ENCODE measurements around the gene GFRA4. TPM values are rescaled to one million over a fixed set of nuclear protein-coding genes. Genes with fewer than 3 reads are reported as not detected.

GFRA4 gene
- polyA plus RNA-seq, 2 donors = not detected

GRCh38 chr20:3677733-3678132 is 14.5 kb upstream of the GFRA4 start:
- Histone ChIP-seq H3K36me3 (ENCODE audit: control insufficient read depth in 2 of 2, insufficient read depth in 2 of 2, low read length in 1 of 2) (no peaks in the 10 kb centered on the region), H3K27me3 (ENCODE audit: control insufficient read depth in 1 of 2, insufficient read depth in 2 of 2, low read length in 2 of 2) (peaks cover 0 to 3% of the 10 kb centered on the region in 2 donors), H3K27ac (ENCODE audit: low read depth in 2 of 2, low read length in 1 of 2) (peak overlapping the region; percentile 26 to 57), H3K4me1 (ENCODE audit: control insufficient read depth in 2 of 2, insufficient read depth in 2 of 2, low read length in 1 of 2) (peaks cover 3 to 8% of the 10 kb centered on the region in 2 donors), H3K9me3 (ENCODE audit: control insufficient read depth in 2 of 2, insufficient read depth in 1 of 2, low read depth in 1 of 2, low read length in 1 of 2) (peaks cover 0 to 2% of the 10 kb centered on the region in 2 donors), H3K4me3 (ENCODE audit: low read depth in 1 of 2, low read length in 2 of 2) (no peak overlapping the region)
- 48 to 57% methylated on average over 7 to 8 of the region's 8 CpGs for WGBS, 2 donors

DNA sequence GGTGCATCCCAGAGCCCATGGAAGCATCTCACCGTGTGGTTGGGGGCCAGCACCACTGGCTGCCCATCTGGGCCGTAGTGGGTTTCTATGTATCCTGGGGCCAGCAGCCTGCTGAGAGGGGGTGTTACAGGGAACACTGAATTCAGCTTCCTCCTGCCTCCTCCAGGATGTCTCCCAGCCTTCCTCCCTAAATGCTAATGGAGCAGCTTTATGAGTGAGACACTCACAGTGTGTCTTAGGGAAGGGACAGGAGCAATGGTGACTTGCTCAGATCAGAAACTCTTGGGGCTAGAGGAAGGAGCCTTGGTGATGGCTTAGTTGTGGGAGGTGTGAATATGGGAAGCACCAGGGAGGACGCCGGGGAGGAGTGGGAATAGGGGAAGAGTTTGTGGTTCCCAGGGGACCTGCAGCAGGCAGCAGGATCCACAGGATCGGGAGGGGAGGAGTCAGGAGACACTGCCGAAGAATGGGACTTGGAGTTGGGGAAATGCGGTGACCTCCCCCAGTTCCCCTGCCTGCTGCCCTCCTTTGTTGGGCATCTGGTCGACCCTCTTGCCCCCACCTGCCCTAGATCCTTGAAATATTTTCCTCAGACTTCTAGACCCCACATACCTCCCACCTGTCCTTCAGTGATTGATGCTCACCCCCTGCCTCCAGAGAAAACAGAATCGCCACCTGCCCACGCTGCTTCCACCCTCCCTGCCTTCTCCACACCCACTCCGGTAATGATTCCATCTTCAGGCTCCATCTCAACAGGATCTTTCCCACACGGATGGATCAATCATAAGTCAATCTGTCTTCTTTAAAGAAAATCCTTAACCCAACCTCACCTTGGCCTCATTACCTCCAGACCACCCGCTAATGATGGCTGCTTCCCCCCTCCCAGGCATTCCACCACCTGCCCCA is 12.0 kb upstream of the GFRA4 start:
- Histone ChIP-seq H3K9me3 (ENCODE audit: control insufficient read depth in 2 of 2, insufficient read depth in 1 of 2, low read depth in 1 of 2, low read length in 1 of 2) (peaks cover 0 to 2% of the 10 kb centered on the region in 2 donors), H3K27ac (ENCODE audit: low read depth in 2 of 2, low read length in 1 of 2) (no peak overlapping the region), H3K4me3 (ENCODE audit: low read depth in 1 of 2, low read length in 2 of 2) (no peak overlapping the region), H3K27me3 (ENCODE audit: control insufficient read depth in 1 of 2, insufficient read depth in 2 of 2, low read length in 2 of 2) (peaks cover 0 to 4% of the 10 kb centered on the region in 2 donors), H3K4me1 (ENCODE audit: control insufficient read depth in 2 of 2, insufficient read depth in 2 of 2, low read length in 1 of 2) (peaks cover 0 to 11% of the 10 kb centered on the region in 2 donors), H3K36me3 (ENCODE audit: control insufficient read depth in 2 of 2, insufficient read depth in 2 of 2, low read length in 1 of 2) (no peaks in the 10 kb centered on the region)
- 40 to 43% methylated on average over 13 of the region's 13 CpGs for WGBS, 2 donors

GRCh38 chr20:3674447-3674846 is 11.2 kb upstream of the GFRA4 start:
- Histone ChIP-seq H3K4me1 (ENCODE audit: control insufficient read depth in 2 of 2, insufficient read depth in 2 of 2, low read length in 1 of 2) (peaks cover 0 to 8% of the 10 kb centered on the region in 2 donors), H3K27ac (ENCODE audit: low read depth in 2 of 2, low read length in 1 of 2) (no peak overlapping the region), H3K36me3 (ENCODE audit: control insufficient read depth in 2 of 2, insufficient read depth in 2 of 2, low read length in 1 of 2) (no peaks in the 10 kb centered on the region), H3K27me3 (ENCODE audit: control insufficient read depth in 1 of 2, insufficient read depth in 2 of 2, low read length in 2 of 2) (peaks cover 0 to 4% of the 10 kb centered on the region in 2 donors), H3K9me3 (ENCODE audit: control insufficient read depth in 2 of 2, insufficient read depth in 1 of 2, low read depth in 1 of 2, low read length in 1 of 2) (peaks cover 0 to 2% of the 10 kb centered on the region in 2 donors), H3K4me3 (ENCODE audit: low read depth in 1 of 2, low read length in 2 of 2) (no peak overlapping the region)
- WGBS, 2 donors = 55 to 66% methylated on average over 10 of the region's 10 CpGs

DNA sequence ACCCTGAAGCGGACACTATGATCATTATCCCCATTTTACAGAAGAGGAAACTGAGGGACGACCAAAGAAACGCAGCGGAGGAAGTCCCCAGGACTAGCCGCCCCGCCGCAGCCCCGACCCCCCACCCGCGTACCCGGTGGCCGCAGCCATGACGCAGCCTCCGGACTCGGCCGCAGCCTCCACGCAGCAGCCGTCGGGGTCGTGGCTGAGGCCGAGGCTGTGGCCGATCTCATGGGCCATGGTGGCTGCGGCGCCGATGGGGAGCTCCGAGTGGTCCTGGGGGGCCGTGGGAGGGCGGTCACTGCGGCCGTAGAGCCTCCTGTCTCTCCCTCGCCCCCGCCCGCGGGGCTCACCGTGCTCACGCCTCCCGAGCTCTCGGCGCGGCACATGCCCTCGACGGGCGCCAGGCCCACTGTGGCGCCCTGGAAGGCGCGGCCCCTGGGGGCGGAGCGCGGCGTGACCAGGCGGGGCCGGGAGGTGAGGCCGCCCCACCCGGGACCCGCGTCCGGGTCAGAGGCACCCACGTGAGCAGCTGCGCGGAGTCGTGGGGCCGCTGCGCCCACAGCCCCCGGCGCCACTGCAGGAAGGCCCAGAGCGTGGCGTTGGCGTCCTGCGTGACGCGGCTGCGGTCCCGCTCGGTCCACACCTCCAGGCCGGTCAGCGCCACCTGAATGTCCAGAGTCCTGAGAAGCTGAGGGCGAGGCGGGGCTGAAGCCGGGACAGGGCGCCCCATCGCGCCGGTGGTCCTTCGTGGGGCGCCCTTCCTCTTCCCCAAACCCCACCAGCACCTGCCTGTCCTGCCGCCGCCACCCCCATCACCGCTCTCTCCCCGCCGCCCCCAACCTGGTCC is 10.2 kb upstream of the GFRA4 start:
- Histone ChIP-seq H3K36me3 (ENCODE audit: control insufficient read depth in 2 of 2, insufficient read depth in 2 of 2, low read length in 1 of 2) (no peaks in the 10 kb centered on the region), H3K9me3 (ENCODE audit: control insufficient read depth in 2 of 2, insufficient read depth in 1 of 2, low read depth in 1 of 2, low read length in 1 of 2) (peaks cover 0 to 2% of the 10 kb centered on the region in 2 donors), H3K4me1 (ENCODE audit: control insufficient read depth in 2 of 2, insufficient read depth in 2 of 2, low read length in 1 of 2) (peaks cover 0 to 5% of the 10 kb centered on the region in 2 donors), H3K27ac (ENCODE audit: low read depth in 2 of 2, low read length in 1 of 2) (no peak overlapping the region), H3K4me3 (ENCODE audit: low read depth in 1 of 2, low read length in 2 of 2) (no peak overlapping the region), H3K27me3 (ENCODE audit: control insufficient read depth in 1 of 2, insufficient read depth in 2 of 2, low read length in 2 of 2) (peaks cover 0 to 4% of the 10 kb centered on the region in 2 donors)
- 49 to 52% methylated on average over 68 to 90 of the region's 90 CpGs for WGBS, 2 donors

DNA sequence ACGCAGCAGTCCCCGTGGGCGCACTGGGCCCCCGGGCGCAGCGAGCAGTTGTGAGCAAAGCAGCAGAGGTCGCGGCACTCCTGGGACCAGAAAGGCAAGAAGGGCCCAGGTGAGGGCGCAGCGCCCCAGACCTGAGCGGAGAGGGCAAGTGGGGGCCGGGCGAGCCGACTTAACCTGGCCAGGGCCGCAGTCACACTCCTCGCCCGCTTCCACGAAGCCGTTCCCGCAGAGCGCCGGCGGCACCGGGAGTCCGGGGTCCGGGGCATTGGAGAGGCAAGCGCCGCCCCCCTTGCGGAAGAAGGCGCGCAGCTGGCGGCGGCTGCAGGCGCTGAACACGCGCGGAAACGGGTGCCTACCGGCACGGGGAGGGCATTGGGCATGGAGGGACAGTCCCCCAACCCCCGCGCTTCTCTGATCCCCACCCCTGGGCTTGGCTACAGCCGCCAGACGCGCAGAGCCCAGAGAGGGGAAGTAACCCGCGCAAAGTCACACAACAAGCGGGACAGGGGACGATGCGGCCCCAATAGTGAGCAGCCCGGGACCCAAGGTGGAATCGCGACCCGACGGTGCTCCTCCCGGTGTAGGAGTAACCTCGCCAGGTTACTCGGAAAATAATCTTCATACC is 9.5 kb upstream of the GFRA4 start:
- 15 to 23% methylated on average over 50 to 58 of the region's 58 CpGs for WGBS, 2 donors
- H3K27ac ChIP-seq (ENCODE audit: low read depth in 2 of 2, low read length in 1 of 2) = no peak overlapping the region
- H3K4me1 ChIP-seq (ENCODE audit: control insufficient read depth in 2 of 2, insufficient read depth in 2 of 2, low read length in 1 of 2) = peaks cover 0 to 5% of the 10 kb centered on the region in 2 donors
- H3K4me3 ChIP-seq (ENCODE audit: low read depth in 1 of 2, low read length in 2 of 2) = no peak overlapping the region
- peaks cover 0 to 2% of the 10 kb centered on the region in 2 donors for H3K9me3 ChIP-seq (ENCODE audit: control insufficient read depth in 2 of 2, insufficient read depth in 1 of 2, low read depth in 1 of 2, low read length in 1 of 2)
- H3K36me3 ChIP-seq (ENCODE audit: control insufficient read depth in 2 of 2, insufficient read depth in 2 of 2, low read length in 1 of 2) = no peaks in the 10 kb centered on the region
- H3K27me3 ChIP-seq (ENCODE audit: control insufficient read depth in 1 of 2, insufficient read depth in 2 of 2, low read length in 2 of 2) = peaks cover 0 to 4% of the 10 kb centered on the region in 2 donors

GRCh38 chr20:3671986-3672546 is 8.9 kb upstream of the GFRA4 start:
- Histone ChIP-seq H3K36me3 (ENCODE audit: control insufficient read depth in 2 of 2, insufficient read depth in 2 of 2, low read length in 1 of 2) (no peaks in the 10 kb centered on the region), H3K4me1 (ENCODE audit: control insufficient read depth in 2 of 2, insufficient read depth in 2 of 2, low read length in 1 of 2) (peaks cover 0 to 5% of the 10 kb centered on the region in 2 donors), H3K4me3 (ENCODE audit: low read depth in 1 of 2, low read length in 2 of 2) (no peak overlapping the region), H3K27me3 (ENCODE audit: control insufficient read depth in 1 of 2, insufficient read depth in 2 of 2, low read length in 2 of 2) (peaks cover 0 to 4% of the 10 kb centered on the region in 2 donors), H3K27ac (ENCODE audit: low read depth in 2 of 2, low read length in 1 of 2) (no peak overlapping the region), H3K9me3 (ENCODE audit: control insufficient read depth in 2 of 2, insufficient read depth in 1 of 2, low read depth in 1 of 2, low read length in 1 of 2) (peaks cover 0 to 2% of the 10 kb centered on the region in 2 donors)
- WGBS, 2 donors = 47 to 48% methylated on average over 23 of the region's 23 CpGs

DNA sequence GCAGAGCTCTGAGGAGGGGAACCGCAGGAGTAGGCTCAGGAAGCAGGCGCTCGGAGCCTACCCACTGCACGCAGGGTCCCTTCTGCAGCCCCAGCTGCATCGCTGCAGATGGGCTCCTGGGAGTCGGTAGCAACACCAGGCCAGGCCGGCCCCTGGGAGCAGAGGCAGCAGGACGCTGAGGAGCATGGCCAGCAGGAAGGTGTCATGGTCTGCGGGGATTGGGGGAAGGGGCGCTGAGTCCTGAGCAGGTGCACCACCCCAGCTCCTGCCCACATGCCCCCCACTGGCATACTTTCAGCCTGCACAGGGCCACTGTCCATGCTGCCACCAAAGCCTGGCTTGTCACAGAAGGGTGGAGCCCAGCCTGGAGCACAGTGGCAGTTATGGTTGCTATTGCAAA is 7.7 kb upstream of the GFRA4 start:
- Histone ChIP-seq H3K27ac (ENCODE audit: low read depth in 2 of 2, low read length in 1 of 2) (no peak overlapping the region), H3K4me1 (ENCODE audit: control insufficient read depth in 2 of 2, insufficient read depth in 2 of 2, low read length in 1 of 2) (peaks cover 0 to 5% of the 10 kb centered on the region in 2 donors), H3K27me3 (ENCODE audit: control insufficient read depth in 1 of 2, insufficient read depth in 2 of 2, low read length in 2 of 2) (peaks cover 0 to 4% of the 10 kb centered on the region in 2 donors), H3K9me3 (ENCODE audit: control insufficient read depth in 2 of 2, insufficient read depth in 1 of 2, low read depth in 1 of 2, low read length in 1 of 2) (peaks cover 0 to 2% of the 10 kb centered on the region in 2 donors), H3K36me3 (ENCODE audit: control insufficient read depth in 2 of 2, insufficient read depth in 2 of 2, low read length in 1 of 2) (no peaks in the 10 kb centered on the region), H3K4me3 (ENCODE audit: low read depth in 1 of 2, low read length in 2 of 2) (no peak overlapping the region)
- 83 to 85% methylated on average over 10 of the region's 10 CpGs for WGBS, 2 donors

GRCh38 chr20:3670511-3670910 is 7.3 kb upstream of the GFRA4 start:
- no peak overlapping the region for H3K27ac ChIP-seq (ENCODE audit: low read depth in 2 of 2, low read length in 1 of 2)
- no peaks in the 10 kb centered on the region for H3K36me3 ChIP-seq (ENCODE audit: control insufficient read depth in 2 of 2, insufficient read depth in 2 of 2, low read length in 1 of 2)
- WGBS, 2 donors = 57 to 63% methylated on average over 6 of the region's 6 CpGs
- peaks cover 0 to 4% of the 10 kb centered on the region in 2 donors for H3K27me3 ChIP-seq (ENCODE audit: control insufficient read depth in 1 of 2, insufficient read depth in 2 of 2, low read length in 2 of 2)
- H3K4me3 ChIP-seq (ENCODE audit: low read depth in 1 of 2, low read length in 2 of 2) = no peak overlapping the region
- peaks cover 0 to 5% of the 10 kb centered on the region in 2 donors for H3K4me1 ChIP-seq (ENCODE audit: control insufficient read depth in 2 of 2, insufficient read depth in 2 of 2, low read length in 1 of 2)
- peaks cover 0 to 2% of the 10 kb centered on the region in 2 donors for H3K9me3 ChIP-seq (ENCODE audit: control insufficient read depth in 2 of 2, insufficient read depth in 1 of 2, low read depth in 1 of 2, low read length in 1 of 2)

Data from esophagus (tissue), 2 donors.